Activated naive CD4-positive, alpha-beta T cell treated with anti-CD3 and anti-CD28 coated beads, Interleukin-2, amount 50 U/mL, for 24 hours (primary cell): ENCODE results near the gene RAB11A.
"Not testable (repeated sequence)": the region's sequence is repeated elsewhere in the genome, so short reads cannot be mapped to it uniquely, and the experiment has no call there.

Source experiments
- H3K27ac Mint-ChIP-seq: one replicate; pipeline ENCODE4 v1.8.0; 2021; ENCODE audit warnings: mild to moderate bottlenecking, mixed read lengths
- H3K27me3 Mint-ChIP-seq: one replicate; pipeline ENCODE4 v1.8.0; 2021; ENCODE audit warnings: mixed read lengths
- H3K36me3 Mint-ChIP-seq: one replicate; pipeline ENCODE4 v1.8.0; 2021; ENCODE audit warnings: mixed read lengths
- H3K4me1 Mint-ChIP-seq: one replicate; pipeline ENCODE4 v1.8.0; 2021; ENCODE audit warnings: mixed read lengths
- H3K4me3 Mint-ChIP-seq: one replicate; pipeline ENCODE4 v1.8.0; 2021; ENCODE audit warnings: mild to moderate bottlenecking, mixed read lengths
- H3K9me3 Mint-ChIP-seq: one replicate; pipeline ENCODE4 v1.8.0; 2021; ENCODE audit warnings: mixed read lengths

The RAB11A gene

GRCh38 chr15:65869954-65870871 is 922 bp downstream of the RAB11A start:
- Mint-ChIP-seq H3K36me3 (peaks cover 5% of the 10 kb centered on the region), H3K4me1 (peaks cover 40% of the 10 kb centered on the region), H3K9me3 (no peaks in the 10 kb centered on the region), H3K27me3 (no peaks in the 10 kb centered on the region), H3K27ac (peak overlapping the region; percentile 99), H3K4me3 (peak overlapping the region; percentile 99)

GRCh38 chr15:65870889-65871533 is 1.7 kb downstream of the RAB11A start:
- peaks cover 5% of the 10 kb centered on the region for H3K36me3 Mint-ChIP-seq
- H3K4me3 Mint-ChIP-seq: peak overlapping the region; percentile 99
- H3K27ac Mint-ChIP-seq: peak overlapping the region; percentile 99
- peaks cover 47% of the 10 kb centered on the region for H3K4me1 Mint-ChIP-seq
- no peaks in the 10 kb centered on the region for H3K27me3 Mint-ChIP-seq
- H3K9me3 Mint-ChIP-seq: no peaks in the 10 kb centered on the region

DNA sequence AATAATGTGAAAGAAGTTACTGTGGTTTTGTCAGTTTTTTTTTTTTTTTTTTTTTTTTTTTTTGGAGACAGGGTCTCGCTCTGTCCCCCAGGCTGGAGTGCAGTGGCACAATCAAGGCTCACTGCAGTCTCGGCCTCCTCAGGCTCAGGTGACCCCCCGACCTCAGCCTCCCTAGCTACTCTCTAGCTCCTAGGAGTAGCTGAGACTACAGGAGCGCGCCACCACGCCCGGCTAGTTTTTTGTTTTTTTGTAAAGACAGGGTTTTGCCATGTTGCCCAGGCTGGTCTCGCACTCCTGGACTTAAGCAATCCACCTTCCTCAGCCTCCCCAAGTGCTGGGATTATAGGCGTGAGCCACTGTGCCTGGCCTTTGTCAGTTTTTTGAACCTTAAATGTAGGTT is 2.6 kb downstream of the RAB11A start:
- not testable (repeated sequence) for H3K9me3 Mint-ChIP-seq, H3K27ac Mint-ChIP-seq, H3K27me3 Mint-ChIP-seq, H3K4me3 Mint-ChIP-seq, H3K36me3 Mint-ChIP-seq
- H3K4me1 Mint-ChIP-seq: peaks cover 51% of the 10 kb centered on the region

DNA sequence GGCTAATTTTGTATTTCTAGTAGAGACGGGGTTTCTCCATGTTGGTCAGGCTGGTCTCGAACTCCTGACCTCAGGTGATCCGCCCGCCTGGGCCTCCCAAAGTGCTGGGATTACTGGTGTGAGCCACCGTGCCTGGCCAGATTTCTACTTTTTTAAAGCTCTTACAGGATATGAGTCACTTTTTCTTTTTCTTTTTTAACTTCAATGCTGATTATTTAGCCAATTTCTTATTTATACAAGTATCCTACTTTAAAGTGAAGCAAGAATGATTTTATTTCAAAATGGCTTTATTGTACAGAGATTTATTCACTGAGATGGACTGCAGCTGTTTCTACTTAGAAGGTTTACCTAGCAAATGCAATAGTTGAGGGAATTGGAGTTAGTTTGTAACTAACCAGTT is 3.3 kb downstream of the RAB11A start:
- peaks cover 52% of the 10 kb centered on the region for H3K4me1 Mint-ChIP-seq
- H3K27ac Mint-ChIP-seq: peak overlapping the region; percentile 83
- H3K9me3 Mint-ChIP-seq, H3K36me3 Mint-ChIP-seq, H3K27me3 Mint-ChIP-seq: not testable (repeated sequence)
- H3K4me3 Mint-ChIP-seq: peak overlapping the region; percentile 42

DNA sequence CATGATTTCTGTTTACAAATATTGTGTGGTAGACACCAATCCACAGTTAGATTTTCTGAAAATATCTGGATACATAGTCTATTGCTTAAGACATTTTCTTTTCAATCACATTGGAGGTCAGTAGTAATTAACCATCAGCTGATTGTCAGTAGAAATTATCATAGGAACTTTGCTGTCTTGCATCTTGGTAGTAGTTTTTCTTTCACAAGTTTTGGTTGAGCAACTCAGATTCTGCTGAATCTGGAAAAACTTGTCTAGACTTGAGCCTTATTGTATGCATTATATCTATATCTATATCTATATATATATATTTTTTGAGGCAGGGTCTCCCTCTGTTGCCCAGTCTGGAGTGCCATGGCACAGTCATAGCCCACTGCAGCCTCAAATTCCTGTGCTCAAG is 4.0 kb downstream of the RAB11A start:
- H3K9me3 Mint-ChIP-seq: no peaks in the 10 kb centered on the region
- no peak overlapping the region for H3K27ac Mint-ChIP-seq
- H3K4me3 Mint-ChIP-seq: no peak overlapping the region
- peaks cover 55% of the 10 kb centered on the region for H3K4me1 Mint-ChIP-seq
- H3K27me3 Mint-ChIP-seq: no peaks in the 10 kb centered on the region
- H3K36me3 Mint-ChIP-seq: peaks cover 9% of the 10 kb centered on the region

DNA sequence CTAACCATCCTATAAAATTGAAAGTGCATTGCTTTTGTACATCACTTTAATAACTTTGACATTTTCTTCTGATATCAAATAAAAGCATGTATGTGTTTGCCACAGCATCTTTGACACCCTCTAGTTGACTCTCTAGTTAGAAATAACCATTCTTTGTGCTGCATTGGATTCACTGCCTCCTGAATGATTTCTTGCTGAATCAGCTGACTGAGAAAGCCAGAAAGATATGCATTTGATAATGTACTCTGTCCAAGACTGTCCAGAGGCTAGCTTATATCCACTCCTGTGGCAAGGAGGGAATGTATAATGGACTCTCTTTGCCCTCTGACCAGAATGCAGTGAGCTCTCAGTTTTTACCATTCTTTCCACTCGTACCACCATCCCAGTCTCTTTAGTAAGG is 6.2 kb downstream of the RAB11A start:
- H3K9me3 Mint-ChIP-seq: no peaks in the 10 kb centered on the region
- no peak overlapping the region for H3K4me3 Mint-ChIP-seq
- H3K36me3 Mint-ChIP-seq: peaks cover 14% of the 10 kb centered on the region
- H3K4me1 Mint-ChIP-seq: peaks cover 50% of the 10 kb centered on the region
- no peaks in the 10 kb centered on the region for H3K27me3 Mint-ChIP-seq
- H3K27ac Mint-ChIP-seq: no peak overlapping the region

GRCh38 chr15:65877749-65878148 is 8.5 kb downstream of the RAB11A start:
- Mint-ChIP-seq H3K4me1 (peaks cover 50% of the 10 kb centered on the region), H3K4me3 (no peak overlapping the region), H3K9me3 (no peaks in the 10 kb centered on the region), H3K27me3 (no peaks in the 10 kb centered on the region), H3K36me3 (peaks cover 13% of the 10 kb centered on the region), H3K27ac (no peak overlapping the region)

DNA sequence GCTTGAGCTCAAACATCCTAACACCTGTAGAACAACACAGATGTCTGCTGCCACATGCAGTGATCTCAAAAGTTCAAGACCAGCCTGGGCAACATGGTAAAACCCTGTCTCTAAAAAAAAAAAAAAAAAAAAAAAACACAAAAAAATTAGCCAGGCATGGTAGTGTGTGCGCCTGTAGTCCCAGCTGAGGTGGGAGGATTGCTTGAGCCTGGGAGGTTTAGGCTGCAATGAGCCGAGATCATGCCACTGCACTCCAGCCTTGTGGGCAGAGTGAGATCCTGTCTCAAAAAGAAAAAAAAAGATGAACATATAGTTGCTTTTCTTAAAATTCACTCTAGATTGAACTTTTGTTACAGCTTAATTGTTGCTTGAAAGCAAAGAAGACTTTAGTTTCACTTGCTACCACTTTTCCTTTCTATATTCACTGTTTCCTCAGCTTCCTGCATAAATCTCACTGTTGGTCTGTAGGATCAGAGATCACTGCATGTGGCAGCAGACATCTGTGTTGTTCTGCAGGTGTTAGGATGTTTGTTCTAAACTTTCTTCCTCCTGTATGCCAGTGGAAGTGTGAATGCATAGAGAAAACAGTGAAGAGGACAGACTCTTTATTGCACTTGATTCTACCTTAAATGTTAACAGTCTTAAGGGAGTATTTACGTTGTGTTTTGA is 12.6 kb downstream of the RAB11A start:
- Mint-ChIP-seq H3K27me3 (no peaks in the 10 kb centered on the region), H3K4me3 (peak overlapping the region; percentile 74)

DNA sequence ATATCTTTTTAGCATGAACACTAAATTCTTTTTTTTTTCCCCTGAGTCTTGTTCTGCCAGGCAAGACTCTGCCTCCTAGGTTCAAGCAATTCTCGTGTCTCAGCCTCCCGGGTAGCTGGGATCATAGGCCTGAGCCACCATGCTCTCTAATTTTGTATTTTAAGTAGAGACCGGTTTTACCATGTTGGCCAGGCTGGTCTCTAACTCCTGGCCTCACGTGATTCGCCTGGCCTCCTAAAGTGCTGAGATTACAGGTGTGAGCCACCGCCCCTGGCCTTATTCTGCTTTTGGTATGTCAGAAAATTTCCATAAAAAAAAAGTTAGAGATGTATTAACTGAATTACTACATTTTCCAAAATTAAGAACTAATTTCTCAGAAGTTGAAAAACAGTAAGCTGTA is 14.3 kb downstream of the RAB11A start:
- Mint-ChIP-seq H3K9me3 (no peaks in the 10 kb centered on the region), H3K27ac (peak overlapping the region; percentile 31), H3K36me3 (peaks cover 28% of the 10 kb centered on the region), H3K4me3 (no peak overlapping the region), H3K27me3 (no peaks in the 10 kb centered on the region), H3K4me1 (peaks cover 80% of the 10 kb centered on the region)

More for the DNA sequence above, 12.6 kb downstream of the RAB11A start:
- peak overlapping the region; percentile 76 for H3K27ac Mint-ChIP-seq
- H3K4me1 Mint-ChIP-seq: peaks cover 68% of the 10 kb centered on the region
- H3K36me3 Mint-ChIP-seq: peaks cover 21% of the 10 kb centered on the region
- H3K9me3 Mint-ChIP-seq: no peaks in the 10 kb centered on the region

- Mint-ChIP-seq H3K27ac (peak overlapping the region; percentile 41), H3K4me3 (peak overlapping the region; percentile 39)
Measured at GRCh38 chr15:65884511-65884910, 15.2 kb downstream of the RAB11A start.

GRCh38 chr15:65885668-65886218 is 16.5 kb downstream of the RAB11A start:
- Mint-ChIP-seq H3K4me3 (peak overlapping the region; percentile 13), H3K27me3 (no peaks in the 10 kb centered on the region), H3K9me3 (no peaks in the 10 kb centered on the region), H3K4me1 (peaks cover 89% of the 10 kb centered on the region), H3K36me3 (peaks cover 28% of the 10 kb centered on the region), H3K27ac (peak overlapping the region; percentile 51)

More at GRCh38 chr15:65884511-65884910, 15.2 kb downstream of the RAB11A start:
- Mint-ChIP-seq H3K27me3 (no peaks in the 10 kb centered on the region), H3K4me1 (peaks cover 87% of the 10 kb centered on the region), H3K36me3 (peaks cover 28% of the 10 kb centered on the region), H3K9me3 (no peaks in the 10 kb centered on the region)

- peak overlapping the region; percentile 71 for H3K27ac Mint-ChIP-seq
- H3K9me3 Mint-ChIP-seq: no peaks in the 10 kb centered on the region
- H3K36me3 Mint-ChIP-seq: peaks cover 32% of the 10 kb centered on the region
- H3K27me3 Mint-ChIP-seq: no peaks in the 10 kb centered on the region
- peaks cover 88% of the 10 kb centered on the region for H3K4me1 Mint-ChIP-seq
- H3K4me3 Mint-ChIP-seq: peak overlapping the region; percentile 69
Measured at GRCh38 chr15:65887565-65887964, 18.3 kb downstream of the RAB11A start.

- Mint-ChIP-seq H3K27ac (peak overlapping the region; percentile 79), H3K4me1 (peaks cover 82% of the 10 kb centered on the region), H3K9me3 (no peaks in the 10 kb centered on the region), H3K27me3 (no peaks in the 10 kb centered on the region), H3K4me3 (peak overlapping the region; percentile 49), H3K36me3 (peaks cover 31% of the 10 kb centered on the region)
Measured at GRCh38 chr15:65888981-65889380, 19.7 kb downstream of the RAB11A start.

GRCh38 chr15:65893060-65893459 is 23.8 kb downstream of the RAB11A start:
- Mint-ChIP-seq H3K27ac (no peak overlapping the region), H3K4me3 (no peak overlapping the region), H3K27me3 (no peaks in the 10 kb centered on the region), H3K36me3 (peaks cover 23% of the 10 kb centered on the region), H3K4me1 (peaks cover 45% of the 10 kb centered on the region), H3K9me3 (no peaks in the 10 kb centered on the region)

DNA sequence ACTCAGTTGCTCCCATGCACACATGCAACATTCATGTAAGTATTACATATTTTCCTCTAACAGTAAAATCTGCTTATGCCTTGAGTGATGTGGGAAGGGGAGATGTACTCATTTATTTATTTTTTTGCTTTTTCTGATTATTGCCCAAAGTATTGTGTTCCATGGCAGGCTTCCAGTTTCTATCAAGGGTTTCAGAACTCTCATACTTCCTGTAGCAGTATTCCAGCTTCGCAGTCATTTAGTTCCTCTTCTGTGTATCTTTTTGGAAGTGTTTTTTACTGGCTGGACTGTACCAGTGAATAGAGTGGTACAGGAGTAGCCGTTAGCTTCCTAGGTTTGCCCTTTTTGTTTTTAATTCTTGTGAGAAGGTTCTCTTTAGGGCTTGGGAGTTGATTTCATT is 26.9 kb downstream of the RAB11A start:
- H3K27ac Mint-ChIP-seq: no peak overlapping the region
- peaks cover 19% of the 10 kb centered on the region for H3K4me1 Mint-ChIP-seq
- no peaks in the 10 kb centered on the region for H3K27me3 Mint-ChIP-seq
- peaks cover 16% of the 10 kb centered on the region for H3K36me3 Mint-ChIP-seq
- H3K4me3 Mint-ChIP-seq: no peak overlapping the region
- H3K9me3 Mint-ChIP-seq: no peaks in the 10 kb centered on the region
